ENCODE measurements around the gene DUS1L. TPM values are rescaled to one million over a fixed set of nuclear protein-coding genes. Genes with fewer than 3 reads are reported as not detected.

Gene DUS1L
- total RNA-seq, 1 experiment from 2014 or later, result 176 TPM

DNA sequence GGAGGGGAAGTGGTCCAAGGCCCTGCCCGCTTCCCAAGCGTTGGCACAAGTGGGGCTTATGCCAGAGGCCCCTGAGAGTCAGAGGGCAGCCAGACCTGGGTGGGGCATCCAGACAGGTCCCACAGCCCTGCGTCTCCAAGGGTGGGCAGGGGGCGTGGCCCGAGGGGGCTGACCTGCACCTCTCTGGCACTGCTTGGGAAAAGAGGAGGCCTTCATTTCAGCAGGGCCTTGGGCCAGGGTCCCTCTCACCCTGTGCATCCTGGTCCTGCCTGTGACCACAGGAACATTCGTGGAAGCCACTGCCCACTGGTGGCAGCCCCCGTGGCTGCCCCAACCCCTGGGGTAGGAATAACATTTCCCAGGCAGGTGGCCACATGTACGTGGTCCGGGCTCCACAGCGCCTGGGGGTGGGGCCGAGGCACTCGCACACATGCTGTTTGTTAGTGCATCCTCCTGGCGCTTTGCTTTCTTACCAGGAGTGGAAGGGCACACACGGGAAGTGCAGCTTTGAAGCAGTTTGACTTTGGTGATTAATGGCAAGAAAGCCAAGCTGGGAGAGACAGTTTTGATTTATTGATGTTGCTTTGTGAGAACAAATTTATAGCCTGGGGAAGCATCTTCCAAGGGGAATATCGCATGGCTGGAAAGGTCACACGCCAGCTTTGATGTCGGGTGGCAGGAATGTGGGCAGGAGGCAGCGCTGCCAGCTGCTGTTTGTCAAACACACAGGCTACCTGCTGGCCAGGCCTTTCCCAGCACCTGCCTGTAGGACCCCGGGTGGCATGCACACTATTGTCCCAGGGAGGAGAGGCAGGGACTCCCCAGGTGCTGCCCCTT lies 47.2 kb downstream of the DUS1L start:
- Histone ChIP-seq H4K20me1 (ENCODE audit: insufficient read depth) (peaks cover 4% of the 10 kb centered on the region; the same call in 1 of the 2 replicates), H3K4me1 (ENCODE audit: control insufficient read depth in 1 of 2, insufficient read depth in 2 of 2, low read length in 2 of 2) (peaks cover 21 to 36% of the 10 kb centered on the region in 2 experiments), H3K79me2 (ENCODE audit: insufficient read depth, low read length) (peaks cover 35% of the 10 kb centered on the region), H3K9me3 (ENCODE audit: control insufficient read depth in 1 of 2, insufficient read depth in 1 of 2, low read depth in 1 of 2, low read length in 2 of 2) (no peaks in the 10 kb centered on the region), H3K4me3 (replicated peaks in 1 of 2; ENCODE audit: low read depth in 1 of 2, low read length in 2 of 2) (no peak overlapping the region), H3K27ac (ENCODE audit: low read depth, low read length) (peak overlapping the region; percentile 36; the same call in 1 of the 2 replicates), H3K9ac (ENCODE audit: low read length) (no peak overlapping the region), H3K36me3 (ENCODE audit: control insufficient read depth in 1 of 2, insufficient read depth in 2 of 2, low read length in 2 of 2) (peaks cover 0 to 10% of the 10 kb centered on the region in 2 experiments; a peak in 1 of 4 replicates), H3K27me3 (ENCODE audit: insufficient read depth, low read length) (no peaks in the 10 kb centered on the region), H3K4me2 (ENCODE audit: low read length) (no peak overlapping the region), H3K9me2 (ENCODE audit: insufficient read depth) (no peaks in the 10 kb centered on the region), H2AFZ (ENCODE audit: low read depth, low read length, poor library complexity, severe bottlenecking) (no peak overlapping the region)
- DNase-seq (ENCODE audit: low read depth, low spot score), result no peak
- no TSS peak for BruUV-seq (replicated peaks)
- CTCF ChIA-PET, result interaction anchor here (1.2 kb wide), 1 partner anchor 59 kb away, joined by 3 read pairs; no protein-coding TSS in a partner anchor
- ATAC-seq, result no peak
- TF ChIP-seq TCF7L2 (IDR thresholded peaks at IDR 0.05; ENCODE audit: borderline replicate concordance, extremely low read depth, insufficient read depth, insufficient read length) (peak; percentile 23), RAD21 (IDR thresholded peaks at IDR 0.05; ENCODE audit: low read depth) (no peak)
- RAD21 ChIA-PET (ENCODE audit: low non-redundant PET in 1 of 2, low total read pairs in 2 of 2, uncharacterized antibody in 2 of 2, unreplicated experiment in 2 of 2), result no interaction called here
- intact Hi-C loops (cut with micrococcal nuclease), result no loop called here
- POLR2A ChIA-PET, result no interaction called here

DNA sequence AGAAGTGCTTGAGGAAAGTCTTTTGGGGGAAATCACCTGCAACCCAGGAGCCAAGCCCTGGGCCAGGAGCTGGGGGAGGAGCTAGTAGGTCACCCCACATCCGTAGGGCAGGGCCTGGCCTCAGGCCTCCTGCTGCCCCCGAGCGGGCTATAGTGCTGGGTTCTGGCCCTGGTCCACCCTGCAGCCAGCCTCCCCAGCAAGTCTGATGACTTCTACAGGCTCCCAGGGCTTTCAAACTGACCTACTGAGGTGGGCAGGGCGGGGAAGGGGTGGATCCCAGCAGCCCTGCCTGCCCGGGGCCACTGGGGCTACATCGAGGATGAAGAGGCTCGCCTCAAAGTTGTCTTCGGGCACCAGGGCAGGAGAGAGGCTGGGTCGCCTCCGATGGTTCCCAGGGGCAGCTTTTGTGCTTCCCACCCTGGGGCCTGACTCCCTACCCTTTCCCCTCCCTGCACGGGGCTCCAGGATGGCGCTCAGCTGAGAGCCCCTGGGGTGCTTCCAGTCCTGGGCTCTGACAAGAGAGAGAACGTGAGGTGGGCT lies 47.9 kb downstream of the DUS1L start:
- peaks cover 21 to 36% of the 10 kb centered on the region in 2 experiments for H3K4me1 ChIP-seq (ENCODE audit: control insufficient read depth in 1 of 2, insufficient read depth in 2 of 2, low read length in 2 of 2)
- no peak overlapping the region for H2AFZ ChIP-seq (ENCODE audit: low read depth, low read length, poor library complexity, severe bottlenecking)
- TF ChIP-seq YY1 (IDR thresholded peaks at IDR 0.05; ENCODE audit: extremely low read depth, insufficient replicate concordance, low read depth, low read length), result no peak
- no peak for TF ChIP-seq POLR2A (IDR thresholded peaks at IDR 0.05; ENCODE audit: borderline replicate concordance, extremely low read depth, insufficient read depth, insufficient read length)
- TF ChIP-seq, protein P1, sequence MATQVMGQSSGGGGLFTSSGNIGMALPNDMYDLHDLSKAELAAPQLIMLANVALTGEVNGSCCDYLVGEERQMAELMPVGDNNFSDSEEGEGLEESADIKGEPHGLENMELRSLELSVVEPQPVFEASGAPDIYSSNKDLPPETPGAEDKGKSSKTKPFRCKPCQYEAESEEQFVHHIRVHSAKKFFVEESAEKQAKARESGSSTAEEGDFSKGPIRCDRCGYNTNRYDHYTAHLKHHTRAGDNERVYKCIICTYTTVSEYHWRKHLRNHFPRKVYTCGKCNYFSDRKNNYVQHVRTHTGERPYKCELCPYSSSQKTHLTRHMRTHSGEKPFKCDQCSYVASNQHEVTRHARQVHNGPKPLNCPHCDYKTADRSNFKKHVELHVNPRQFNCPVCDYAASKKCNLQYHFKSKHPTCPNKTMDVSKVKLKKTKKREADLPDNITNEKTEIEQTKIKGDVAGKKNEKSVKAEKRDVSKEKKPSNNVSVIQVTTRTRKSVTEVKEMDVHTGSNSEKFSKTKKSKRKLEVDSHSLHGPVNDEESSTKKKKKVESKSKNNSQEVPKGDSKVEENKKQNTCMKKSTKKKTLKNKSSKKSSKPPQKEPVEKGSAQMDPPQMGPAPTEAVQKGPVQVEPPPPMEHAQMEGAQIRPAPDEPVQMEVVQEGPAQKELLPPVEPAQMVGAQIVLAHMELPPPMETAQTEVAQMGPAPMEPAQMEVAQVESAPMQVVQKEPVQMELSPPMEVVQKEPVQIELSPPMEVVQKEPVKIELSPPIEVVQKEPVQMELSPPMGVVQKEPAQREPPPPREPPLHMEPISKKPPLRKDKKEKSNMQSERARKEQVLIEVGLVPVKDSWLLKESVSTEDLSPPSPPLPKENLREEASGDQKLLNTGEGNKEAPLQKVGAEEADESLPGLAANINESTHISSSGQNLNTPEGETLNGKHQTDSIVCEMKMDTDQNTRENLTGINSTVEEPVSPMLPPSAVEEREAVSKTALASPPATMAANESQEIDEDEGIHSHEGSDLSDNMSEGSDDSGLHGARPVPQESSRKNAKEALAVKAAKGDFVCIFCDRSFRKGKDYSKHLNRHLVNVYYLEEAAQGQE (IDR thresholded peaks at IDR 0.05; ENCODE audit: low read depth), result no peak
- TF ChIP-seq, protein P2, sequence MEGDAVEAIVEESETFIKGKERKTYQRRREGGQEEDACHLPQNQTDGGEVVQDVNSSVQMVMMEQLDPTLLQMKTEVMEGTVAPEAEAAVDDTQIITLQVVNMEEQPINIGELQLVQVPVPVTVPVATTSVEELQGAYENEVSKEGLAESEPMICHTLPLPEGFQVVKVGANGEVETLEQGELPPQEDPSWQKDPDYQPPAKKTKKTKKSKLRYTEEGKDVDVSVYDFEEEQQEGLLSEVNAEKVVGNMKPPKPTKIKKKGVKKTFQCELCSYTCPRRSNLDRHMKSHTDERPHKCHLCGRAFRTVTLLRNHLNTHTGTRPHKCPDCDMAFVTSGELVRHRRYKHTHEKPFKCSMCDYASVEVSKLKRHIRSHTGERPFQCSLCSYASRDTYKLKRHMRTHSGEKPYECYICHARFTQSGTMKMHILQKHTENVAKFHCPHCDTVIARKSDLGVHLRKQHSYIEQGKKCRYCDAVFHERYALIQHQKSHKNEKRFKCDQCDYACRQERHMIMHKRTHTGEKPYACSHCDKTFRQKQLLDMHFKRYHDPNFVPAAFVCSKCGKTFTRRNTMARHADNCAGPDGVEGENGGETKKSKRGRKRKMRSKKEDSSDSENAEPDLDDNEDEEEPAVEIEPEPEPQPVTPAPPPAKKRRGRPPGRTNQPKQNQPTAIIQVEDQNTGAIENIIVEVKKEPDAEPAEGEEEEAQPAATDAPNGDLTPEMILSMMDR (IDR thresholded peaks at IDR 0.05 in 2 of 3, conservative IDR thresholded peaks at IDR 0.05 in 1 of 3; ENCODE audit: borderline replicate concordance in 1 of 3, insufficient read depth in 1 of 3, low read depth in 2 of 3, low read length in 2 of 3), result no peak
- TF ChIP-seq CBX3 (IDR thresholded peaks at IDR 0.05; ENCODE audit: low read depth), result no peak
- TF ChIP-seq ZFX (IDR thresholded peaks at IDR 0.05), result no peak
- TF ChIP-seq, protein P3, sequence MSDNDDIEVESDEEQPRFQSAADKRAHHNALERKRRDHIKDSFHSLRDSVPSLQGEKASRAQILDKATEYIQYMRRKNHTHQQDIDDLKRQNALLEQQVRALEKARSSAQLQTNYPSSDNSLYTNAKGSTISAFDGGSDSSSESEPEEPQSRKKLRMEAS (IDR thresholded peaks at IDR 0.05), result no peak
- no peak for TF ChIP-seq SIN3A (IDR thresholded peaks at IDR 0.05; ENCODE audit: low read depth)
- peaks cover 4% of the 10 kb centered on the region; the same call in 1 of the 2 replicates for H4K20me1 ChIP-seq (ENCODE audit: insufficient read depth)
- H3K36me3 ChIP-seq (ENCODE audit: control insufficient read depth in 1 of 2, insufficient read depth in 2 of 2, low read length in 2 of 2), result peaks cover 0 to 10% of the 10 kb centered on the region in 2 experiments; a peak in 1 of 4 replicates
- H3K4me3 ChIP-seq (replicated peaks in 1 of 2; ENCODE audit: low read depth in 1 of 2, low read length in 2 of 2), result no peak overlapping the region
- peaks cover 34% of the 10 kb centered on the region for H3K79me2 ChIP-seq (ENCODE audit: insufficient read depth, low read length)
- H3K27ac ChIP-seq (ENCODE audit: low read depth, low read length), result peak overlapping the region; percentile 36; the same call in 1 of the 2 replicates
- CTCF ChIA-PET, result interaction anchor here (1.2 kb wide), 1 partner anchor 58 kb away, joined by 3 read pairs; no protein-coding TSS in a partner anchor
- no peak overlapping the region for H3K9ac ChIP-seq (ENCODE audit: low read length)
- H3K27me3 ChIP-seq (ENCODE audit: insufficient read depth, low read length), result no peaks in the 10 kb centered on the region
- DNase-seq (ENCODE audit: low read depth, low spot score) (no peak), ATAC-seq (no peak)
- POLR2A ChIA-PET, result no interaction called here
- RAD21 ChIA-PET (ENCODE audit: low non-redundant PET in 1 of 2, low total read pairs in 2 of 2, uncharacterized antibody in 2 of 2, unreplicated experiment in 2 of 2), result no interaction called here
- intact Hi-C loops (cut with micrococcal nuclease), result no loop called here
- H3K4me2 ChIP-seq (ENCODE audit: low read length), result no peak overlapping the region
- H3K9me2 ChIP-seq (ENCODE audit: insufficient read depth), result no peaks in the 10 kb centered on the region
- no TSS peak for BruUV-seq (replicated peaks)
- no peaks in the 10 kb centered on the region for H3K9me3 ChIP-seq (ENCODE audit: control insufficient read depth in 1 of 2, insufficient read depth in 1 of 2, low read depth in 1 of 2, low read length in 2 of 2)
